ENCODE results near the gene OXSR1. TPM values are rescaled to one million over a fixed set of nuclear protein-coding genes. Genes with fewer than 3 reads are reported as not detected.

The OXSR1 gene
- total and polyA plus RNA-seq, 4 donors: 4.3 to 24.7 (median 12.2) TPM

- Histone ChIP-seq H3K4me1 (ENCODE audit: control insufficient read depth in 4 of 4, insufficient read depth in 4 of 4, low read length in 3 of 4) (peaks cover 5 to 18% (median 12%) of the 10 kb centered on the region in 4 donors), H3K27me3 (ENCODE audit: control insufficient read depth in 4 of 4, insufficient read depth in 4 of 4, low read length in 3 of 4) (no peaks in the 10 kb centered on the region), H3K27ac (ENCODE audit: low read depth in 1 of 2, low read length in 2 of 2) (no peak within 1 kb of the TSS), H3K9me3 (ENCODE audit: control insufficient read depth in 4 of 4, low read length in 3 of 4) (no peaks in the 10 kb centered on the region), H3K9ac (ENCODE audit: low read depth in 1 of 2, low read length in 2 of 2) (no peak within 1 kb of the TSS), H3K36me3 (ENCODE audit: control insufficient read depth in 4 of 4, insufficient read depth in 3 of 4, low read depth in 1 of 4, low read length in 3 of 4) (no peaks in the 10 kb centered on the region), H3K4me3 (ENCODE audit: low read depth in 1 of 3, low read length in 3 of 3) (no peak within 1 kb of the TSS)
- 91% methylated on average over 9 of the region's 9 CpGs for WGBS
- no peak for DNase-seq (ENCODE audit: low spot score)
- no peak for TF ChIP-seq TAF1 (conservative IDR thresholded peaks at IDR 0.05)
- TF ChIP-seq NR2F2 (IDR thresholded peaks at IDR 0.05): no peak
- no peak for TF ChIP-seq REST (IDR thresholded peaks at IDR 0.05)
- TF ChIP-seq FOXA1 (IDR thresholded peaks at IDR 0.05): no peak
- TF ChIP-seq ATF3 (IDR thresholded peaks at IDR 0.05): no peak
- TF ChIP-seq SP1 (IDR thresholded peaks at IDR 0.05): no peak
- no peak for TF ChIP-seq FOXA2 (IDR thresholded peaks at IDR 0.05)
- TF ChIP-seq ZBTB33 (IDR thresholded peaks at IDR 0.05): no peak
- TF ChIP-seq CTCF (IDR thresholded peaks at IDR 0.05; ENCODE audit: low read depth, low read length, missing input control): no peak
- TF ChIP-seq HNF4A (conservative IDR thresholded peaks at IDR 0.05): no peak
- no peak for TF ChIP-seq GABPA (IDR thresholded peaks at IDR 0.05 in 1 of 2, conservative IDR thresholded peaks at IDR 0.05 in 1 of 2)
- no peak for TF ChIP-seq YY1 (IDR thresholded peaks at IDR 0.05)
- no peak for TF ChIP-seq HNF4G (IDR thresholded peaks at IDR 0.05)
- no peak for TF ChIP-seq JUND (IDR thresholded peaks at IDR 0.05)
- TF ChIP-seq RAD21 (IDR thresholded peaks at IDR 0.05): no peak
- TF ChIP-seq MAX (IDR thresholded peaks at IDR 0.05): no peak
- no peak for TF ChIP-seq EGR1 (IDR thresholded peaks at IDR 0.05; ENCODE audit: low read depth in 2 of 2)
These were observed 100.4 kb downstream of the OXSR1 start, which contains the start of gene SLC22A13 for GRCh38 chr3:38265604-38266307. Gene SLC22A13, plus strand, starts transcription at chr3:38265812. Its CDS starts 49 bp downstream, at chr3:38265861.

All from liver (tissue), 9 donors.